Loucy (cell line): Measurements from ENCODE around the gene FUOM.
A peak's percentile ranks its signal among the peaks of the same experiment; 100 is the strongest.

Source experiments
- H2AFZ ChIP-seq: fragments of 200-600 bp; sonication (generic); 2 replicates; pipeline ENCODE4 v1.6.0; 2016; ENCODE audit warnings: antibody characterized with exemption, mild to moderate bottlenecking, low read length, moderate library complexity
- H3F3A ChIP-seq: fragments of 200-600 bp; 2 replicates; pipeline ENCODE4 v1.6.0; 2016; ENCODE audit warnings: antibody characterized with exemption, low read depth, mild to moderate bottlenecking
- H3K27me3 ChIP-seq: fragments of 200-600 bp; sonication (generic); 2 replicates; pipeline ENCODE4 v1.6.1; 2014; ENCODE audit warnings: low read length, mild to moderate bottlenecking; ENCODE audit not compliant: insufficient read depth, poor library complexity, severe bottlenecking
- H3K36me3 ChIP-seq: fragments of 200-600 bp; sonication (generic); 2 replicates; pipeline ENCODE4 v1.6.1; 2016; ENCODE audit warnings: low read length; ENCODE audit not compliant: insufficient read depth
- H3K4me1 ChIP-seq: fragments of 200-600 bp; sonication (generic); 2 replicates; pipeline ENCODE4 v1.5.1; 2014; ENCODE audit warnings: low read length, mild to moderate bottlenecking; ENCODE audit not compliant: insufficient read depth, poor library complexity, severe bottlenecking
- H3K4me2 ChIP-seq: fragments of 200-600 bp; sonication (generic); 2 replicates; pipeline ENCODE4 v1.6.0; 2014; ENCODE audit warnings: antibody characterized with exemption, low read length, low read depth, mild to moderate bottlenecking; ENCODE audit not compliant: poor library complexity, severe bottlenecking
- H3K4me3 ChIP-seq: fragments of 200-600 bp; sonication (generic); 2 replicates; pipeline ENCODE4 v1.5.1; 2014; ENCODE audit warnings: low read length, mild to moderate bottlenecking, mixed read lengths; ENCODE audit not compliant: poor library complexity, severe bottlenecking
- H3K79me2 ChIP-seq: fragments of 200-600 bp; sonication (generic); 2 replicates; pipeline ENCODE4 v1.6.1; 2014; ENCODE audit warnings: low read length; ENCODE audit not compliant: insufficient read depth
- H3K9ac ChIP-seq: fragments of 200-600 bp; sonication (generic); 2 replicates; pipeline ENCODE4 v1.6.0; 2014; ENCODE audit warnings: mild to moderate bottlenecking, low read depth, low read length, moderate library complexity; ENCODE audit not compliant: poor library complexity, severe bottlenecking
- H3K9me2 ChIP-seq: fragments of 200-600 bp; sonication (generic); replicated peaks from 2 replicates; pipeline ENCODE4 v1.6.1; 2016; ENCODE audit warnings: low read depth, low read length, mixed read lengths
- H3K9me3 ChIP-seq: fragments of 200-600 bp; sonication (generic); 2 replicates; pipeline ENCODE4 v1.6.1; 2014; ENCODE audit warnings: mild to moderate bottlenecking, antibody characterized with exemption, low read length, low read depth; ENCODE audit not compliant: insufficient read depth
- H4K20me1 ChIP-seq: fragments of 200-600 bp; sonication (generic); 2 replicates; pipeline ENCODE4 v1.6.0; 2014; ENCODE audit warnings: antibody characterized with exemption, low read length, mild to moderate bottlenecking; ENCODE audit not compliant: insufficient read depth, poor library complexity, severe bottlenecking
- EZH2phosphoT487 ChIP-seq: fragments of 200-600 bp; IDR thresholded peaks from 2 replicates; pipeline ENCODE4 v1.6.1; 2018; ENCODE audit warnings: antibody characterized with exemption, mild to moderate bottlenecking, moderate library complexity, borderline replicate concordance
- TF ChIP-seq, protein P1 (sequence below): fragments of 200-600 bp; sonication (generic); conservative IDR thresholded peaks from 2 replicates; pipeline ENCODE4 v1.5.1; 2014; ENCODE audit warnings: mild to moderate bottlenecking, antibody characterized with exemption, low read length

FUOM gene

DNA sequence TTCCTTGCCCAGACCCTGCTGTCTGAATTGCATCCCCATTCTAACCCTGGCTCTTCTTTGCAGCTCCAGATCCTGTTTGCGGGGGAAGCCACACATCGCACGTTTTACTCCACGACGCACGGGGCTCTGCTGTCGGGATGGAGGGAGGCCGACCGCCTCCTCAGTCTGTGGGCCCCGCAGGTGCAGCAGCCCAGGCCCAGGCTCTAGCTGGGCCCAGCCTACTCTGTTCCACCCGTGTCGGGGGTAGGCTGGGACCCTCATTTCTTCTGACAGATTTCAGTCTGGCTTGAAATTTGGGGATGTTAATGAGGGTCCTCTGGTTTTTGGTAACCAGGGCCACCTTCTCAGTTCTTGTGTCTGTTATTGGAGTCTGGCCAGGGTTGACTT is 33.4 kb upstream of the FUOM start:
- TF ChIP-seq, protein P1, sequence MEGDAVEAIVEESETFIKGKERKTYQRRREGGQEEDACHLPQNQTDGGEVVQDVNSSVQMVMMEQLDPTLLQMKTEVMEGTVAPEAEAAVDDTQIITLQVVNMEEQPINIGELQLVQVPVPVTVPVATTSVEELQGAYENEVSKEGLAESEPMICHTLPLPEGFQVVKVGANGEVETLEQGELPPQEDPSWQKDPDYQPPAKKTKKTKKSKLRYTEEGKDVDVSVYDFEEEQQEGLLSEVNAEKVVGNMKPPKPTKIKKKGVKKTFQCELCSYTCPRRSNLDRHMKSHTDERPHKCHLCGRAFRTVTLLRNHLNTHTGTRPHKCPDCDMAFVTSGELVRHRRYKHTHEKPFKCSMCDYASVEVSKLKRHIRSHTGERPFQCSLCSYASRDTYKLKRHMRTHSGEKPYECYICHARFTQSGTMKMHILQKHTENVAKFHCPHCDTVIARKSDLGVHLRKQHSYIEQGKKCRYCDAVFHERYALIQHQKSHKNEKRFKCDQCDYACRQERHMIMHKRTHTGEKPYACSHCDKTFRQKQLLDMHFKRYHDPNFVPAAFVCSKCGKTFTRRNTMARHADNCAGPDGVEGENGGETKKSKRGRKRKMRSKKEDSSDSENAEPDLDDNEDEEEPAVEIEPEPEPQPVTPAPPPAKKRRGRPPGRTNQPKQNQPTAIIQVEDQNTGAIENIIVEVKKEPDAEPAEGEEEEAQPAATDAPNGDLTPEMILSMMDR: no peak
- no peak for TF ChIP-seq EZH2phosphoT487
- no peak overlapping the region for H3K4me3 ChIP-seq
- peaks cover 64% of the 10 kb centered on the region for H3K4me1 ChIP-seq
- H3F3A ChIP-seq: peaks cover 10% of the 10 kb centered on the region; the same call in 1 of the 2 replicates
- peaks cover 14% of the 10 kb centered on the region for H4K20me1 ChIP-seq
- H3K27me3 ChIP-seq: no peaks in the 10 kb centered on the region
- H3K79me2 ChIP-seq: peaks cover 22% of the 10 kb centered on the region
- no peak overlapping the region for H3K4me2 ChIP-seq
- no peaks in the 10 kb centered on the region for H3K36me3 ChIP-seq
- H3K9ac ChIP-seq: no peak overlapping the region
- no peaks in the 10 kb centered on the region for H3K9me2 ChIP-seq
- H3K9me3 ChIP-seq: no peaks in the 10 kb centered on the region
- no peak overlapping the region for H2AFZ ChIP-seq

GRCh38 chr10:133390597-133391248 is 32.9 kb upstream of the FUOM start:
- H3K4me2 ChIP-seq: peak overlapping the region; percentile 65
- H3K4me3 ChIP-seq: peak overlapping the region; percentile 69
- peaks cover 17% of the 10 kb centered on the region for H3K79me2 ChIP-seq
- H3K36me3 ChIP-seq: no peaks in the 10 kb centered on the region
- no peak overlapping the region for H2AFZ ChIP-seq
- peaks cover 10% of the 10 kb centered on the region for H4K20me1 ChIP-seq
- H3K9ac ChIP-seq: peak overlapping the region; percentile 32
- peaks cover 58% of the 10 kb centered on the region for H3K4me1 ChIP-seq
- H3K9me2 ChIP-seq: no peaks in the 10 kb centered on the region
- no peak for TF ChIP-seq EZH2phosphoT487
- no peaks in the 10 kb centered on the region for H3K9me3 ChIP-seq
- no peaks in the 10 kb centered on the region for H3K27me3 ChIP-seq
- H3F3A ChIP-seq: peaks cover 10% of the 10 kb centered on the region; the same call in 1 of the 2 replicates

DNA sequence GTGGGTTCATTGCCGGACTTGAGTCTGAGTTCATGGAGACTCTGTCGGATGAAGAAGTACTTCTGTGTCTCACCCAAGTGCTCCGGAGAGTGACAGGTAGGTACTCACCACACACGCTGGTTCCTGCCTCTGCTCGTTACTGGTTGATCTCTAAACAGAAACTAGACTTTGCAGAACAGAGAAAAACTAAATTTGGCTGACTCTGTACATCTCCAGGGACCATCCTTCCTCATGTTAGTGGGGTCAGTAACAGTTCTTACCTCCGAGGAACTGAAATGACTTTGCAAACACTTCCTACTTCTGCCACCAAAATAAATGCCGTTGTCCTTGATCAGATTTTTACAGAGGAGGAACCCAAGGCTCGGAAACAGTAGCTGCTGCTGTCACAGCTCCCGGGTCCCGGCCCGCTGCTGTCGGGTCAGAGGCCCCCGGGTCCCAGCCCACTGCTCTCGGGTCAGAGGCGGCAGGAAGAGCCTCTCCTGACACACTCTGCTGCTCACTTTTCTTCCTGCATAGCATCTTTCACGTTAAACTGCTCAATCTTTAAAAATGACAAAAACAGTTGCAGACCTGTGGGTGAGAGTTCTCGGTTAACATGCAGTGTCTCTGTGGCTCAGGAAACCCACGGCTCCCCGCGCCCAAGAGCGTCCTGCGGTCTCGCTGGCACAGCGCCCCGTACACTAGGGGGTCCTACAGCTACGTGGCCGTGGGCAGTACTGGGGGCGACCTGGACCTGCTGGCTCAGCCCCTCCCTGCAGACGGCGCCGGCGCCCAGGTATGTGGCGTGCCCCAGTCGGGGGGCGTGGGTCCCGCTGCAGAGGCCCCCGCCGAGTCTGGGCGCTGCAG is 31.4 kb upstream of the FUOM start:
- Histone ChIP-seq H3K27me3 (no peaks in the 10 kb centered on the region), H3F3A (peaks cover 10% of the 10 kb centered on the region; the same call in 1 of the 2 replicates), H3K4me3 (peak overlapping the region; percentile 69), H3K9me3 (no peaks in the 10 kb centered on the region), H3K4me1 (peaks cover 44% of the 10 kb centered on the region), H3K79me2 (peaks cover 2% of the 10 kb centered on the region), H3K36me3 (no peaks in the 10 kb centered on the region), H2AFZ (peak overlapping the region; percentile 77), H4K20me1 (no peaks in the 10 kb centered on the region), H3K9ac (peak overlapping the region; percentile 83), H3K4me2 (peak overlapping the region; percentile 93), H3K9me2 (no peaks in the 10 kb centered on the region)
- TF ChIP-seq, protein P1: no peak
- TF ChIP-seq EZH2phosphoT487: no peak
